HEK293 (cell line): Measurements from ENCODE around the gene ERMARD.

ENCODE experiments used
- KLF1 ChIP-seq: fragments of 450-650 bp; formaldehyde crosslinking; IDR thresholded peaks from 2 replicates; pipeline ENCODE4 v1.5.1; 2016; ENCODE audit warnings: missing biosample characterization, missing genetic modification characterization
- KLF16 ChIP-seq: fragments of 450-650 bp; formaldehyde crosslinking; IDR thresholded peaks from 2 replicates; pipeline ENCODE4 v1.5.1; 2017; ENCODE audit warnings: missing biosample characterization, missing genetic modification characterization
- ZBTB17 ChIP-seq: fragments of 450-650 bp; formaldehyde crosslinking; IDR thresholded peaks from 2 replicates; pipeline ENCODE4 v1.5.1; 2016; ENCODE audit warnings: missing biosample characterization, missing genetic modification characterization
- ZNF114 ChIP-seq: fragments of 450-650 bp; formaldehyde crosslinking; IDR thresholded peaks from 2 replicates; pipeline ENCODE4 v1.5.0; 2017; ENCODE audit warnings: missing biosample characterization, missing genetic modification characterization
- ZNF211 ChIP-seq: fragments of 450-650 bp; formaldehyde crosslinking; IDR thresholded peaks from 2 replicates; pipeline ENCODE4 v1.5.1; 2016; ENCODE audit warnings: low read depth, missing biosample characterization, missing genetic modification characterization
- ZNF404 ChIP-seq: fragments of 450-650 bp; formaldehyde crosslinking; IDR thresholded peaks from 2 replicates; pipeline ENCODE4 v1.5.1; 2017; ENCODE audit warnings: missing biosample characterization, missing genetic modification characterization
- ZNF555 ChIP-seq: fragments of 450-650 bp; formaldehyde crosslinking; conservative IDR thresholded peaks from 2 replicates; pipeline ENCODE4 v1.5.1; 2017; ENCODE audit warnings: missing biosample characterization, mild to moderate bottlenecking, missing genetic modification characterization, inconsistent platforms
- ZNF623 ChIP-seq: fragments of 450-650 bp; formaldehyde crosslinking; IDR thresholded peaks from 2 replicates; pipeline ENCODE4 v1.5.1; 2016; ENCODE audit warnings: missing biosample characterization, missing genetic modification characterization
- TF ChIP-seq, protein P1 (sequence below): fragments of 450-650 bp; formaldehyde crosslinking; conservative IDR thresholded peaks from 2 replicates; pipeline ENCODE4 v1.5.1; 2016; ENCODE audit warnings: low read depth, missing biosample characterization, missing genetic modification characterization
- TF ChIP-seq, protein P2 (sequence below): fragments of 450-650 bp; formaldehyde crosslinking; IDR thresholded peaks from 2 replicates; pipeline ENCODE4 v1.5.1; 2016; ENCODE audit warnings: missing biosample characterization, missing genetic modification characterization
- TF ChIP-seq, protein P3 (sequence below): fragments of 450-650 bp; formaldehyde crosslinking; IDR thresholded peaks from 2 replicates; pipeline ENCODE4 v1.5.1; 2017; ENCODE audit warnings: missing biosample characterization, missing genetic modification characterization
- TF ChIP-seq, protein P4 (sequence below): fragments of 450-650 bp; formaldehyde crosslinking; IDR thresholded peaks from 2 replicates; pipeline ENCODE4 v1.5.1; 2016; ENCODE audit warnings: missing biosample characterization, missing genetic modification characterization, low read depth
- TF ChIP-seq, protein P5 (sequence below): fragments of 450-650 bp; formaldehyde crosslinking; IDR thresholded peaks from 2 replicates; pipeline ENCODE4 v1.5.1; 2016; ENCODE audit warnings: missing biosample characterization, missing genetic modification characterization

DNA sequence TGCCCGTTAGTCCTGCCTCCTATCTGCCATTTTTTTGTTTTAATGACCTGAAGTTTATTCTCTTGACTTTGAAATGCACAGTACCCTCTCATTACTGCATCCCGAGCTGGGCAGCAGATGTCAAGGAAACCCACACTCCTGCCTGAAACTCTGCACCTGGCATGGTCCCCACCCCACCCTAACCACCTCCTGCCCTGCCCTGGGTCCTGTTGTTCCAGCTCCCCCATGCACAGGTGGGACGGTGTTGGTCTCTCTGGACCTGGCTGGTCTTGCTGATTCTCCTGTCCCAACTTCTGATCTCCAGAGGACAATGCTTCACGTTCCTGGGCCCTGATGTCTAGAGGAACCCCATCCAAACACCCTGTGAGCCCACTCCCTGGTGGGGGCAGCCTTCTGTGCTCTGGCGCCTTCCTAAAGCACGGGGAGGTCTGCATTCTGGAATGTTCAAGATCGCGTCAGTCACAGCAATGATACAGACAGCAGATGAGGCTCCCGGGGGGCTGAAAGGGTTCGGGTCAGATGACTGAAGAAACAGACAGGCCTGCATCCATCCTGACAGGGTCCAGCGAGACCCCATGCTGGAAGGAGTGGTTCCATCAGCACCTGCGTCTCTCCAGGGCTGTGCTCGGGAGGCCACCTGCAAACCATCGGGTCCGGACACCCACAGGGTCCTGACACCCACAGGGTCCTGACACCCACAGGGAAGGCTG is 73.6 kb downstream of the ERMARD start:
- TF ChIP-seq, protein P1, sequence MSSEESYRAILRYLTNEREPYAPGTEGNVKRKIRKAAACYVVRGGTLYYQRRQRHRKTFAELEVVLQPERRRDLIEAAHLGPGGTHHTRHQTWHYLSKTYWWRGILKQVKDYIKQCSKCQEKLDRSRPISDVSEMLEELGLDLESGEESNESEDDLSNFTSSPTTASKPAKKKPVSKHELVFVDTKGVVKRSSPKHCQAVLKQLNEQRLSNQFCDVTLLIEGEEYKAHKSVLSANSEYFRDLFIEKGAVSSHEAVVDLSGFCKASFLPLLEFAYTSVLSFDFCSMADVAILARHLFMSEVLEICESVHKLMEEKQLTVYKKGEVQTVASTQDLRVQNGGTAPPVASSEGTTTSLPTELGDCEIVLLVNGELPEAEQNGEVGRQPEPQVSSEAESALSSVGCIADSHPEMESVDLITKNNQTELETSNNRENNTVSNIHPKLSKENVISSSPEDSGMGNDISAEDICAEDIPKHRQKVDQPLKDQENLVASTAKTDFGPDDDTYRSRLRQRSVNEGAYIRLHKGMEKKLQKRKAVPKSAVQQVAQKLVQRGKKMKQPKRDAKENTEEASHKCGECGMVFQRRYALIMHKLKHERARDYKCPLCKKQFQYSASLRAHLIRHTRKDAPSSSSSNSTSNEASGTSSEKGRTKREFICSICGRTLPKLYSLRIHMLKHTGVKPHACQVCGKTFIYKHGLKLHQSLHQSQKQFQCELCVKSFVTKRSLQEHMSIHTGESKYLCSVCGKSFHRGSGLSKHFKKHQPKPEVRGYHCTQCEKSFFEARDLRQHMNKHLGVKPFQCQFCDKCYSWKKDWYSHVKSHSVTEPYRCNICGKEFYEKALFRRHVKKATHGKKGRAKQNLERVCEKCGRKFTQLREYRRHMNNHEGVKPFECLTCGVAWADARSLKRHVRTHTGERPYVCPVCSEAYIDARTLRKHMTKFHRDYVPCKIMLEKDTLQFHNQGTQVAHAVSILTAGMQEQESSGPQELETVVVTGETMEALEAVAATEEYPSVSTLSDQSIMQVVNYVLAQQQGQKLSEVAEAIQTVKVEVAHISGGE = no peak
- TF ChIP-seq KLF16 (tag by site-specific recombination) (no peak), KLF1 (tag by site-specific recombination) (no peak), ZNF555 (tag by site-specific recombination) (no peak), ZNF404 (tag by site-specific recombination) (no peak), ZNF114 (tag by site-specific recombination) (no peak), ZNF623 (tag by site-specific recombination) (no peak), ZNF211 (tag by site-specific recombination) (no peak), ZBTB17 (tag by site-specific recombination) (no peak)
- TF ChIP-seq, protein P2, sequence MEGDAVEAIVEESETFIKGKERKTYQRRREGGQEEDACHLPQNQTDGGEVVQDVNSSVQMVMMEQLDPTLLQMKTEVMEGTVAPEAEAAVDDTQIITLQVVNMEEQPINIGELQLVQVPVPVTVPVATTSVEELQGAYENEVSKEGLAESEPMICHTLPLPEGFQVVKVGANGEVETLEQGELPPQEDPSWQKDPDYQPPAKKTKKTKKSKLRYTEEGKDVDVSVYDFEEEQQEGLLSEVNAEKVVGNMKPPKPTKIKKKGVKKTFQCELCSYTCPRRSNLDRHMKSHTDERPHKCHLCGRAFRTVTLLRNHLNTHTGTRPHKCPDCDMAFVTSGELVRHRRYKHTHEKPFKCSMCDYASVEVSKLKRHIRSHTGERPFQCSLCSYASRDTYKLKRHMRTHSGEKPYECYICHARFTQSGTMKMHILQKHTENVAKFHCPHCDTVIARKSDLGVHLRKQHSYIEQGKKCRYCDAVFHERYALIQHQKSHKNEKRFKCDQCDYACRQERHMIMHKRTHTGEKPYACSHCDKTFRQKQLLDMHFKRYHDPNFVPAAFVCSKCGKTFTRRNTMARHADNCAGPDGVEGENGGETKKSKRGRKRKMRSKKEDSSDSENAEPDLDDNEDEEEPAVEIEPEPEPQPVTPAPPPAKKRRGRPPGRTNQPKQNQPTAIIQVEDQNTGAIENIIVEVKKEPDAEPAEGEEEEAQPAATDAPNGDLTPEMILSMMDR (tag by site-specific recombination) = no peak
- TF ChIP-seq, protein P3, sequence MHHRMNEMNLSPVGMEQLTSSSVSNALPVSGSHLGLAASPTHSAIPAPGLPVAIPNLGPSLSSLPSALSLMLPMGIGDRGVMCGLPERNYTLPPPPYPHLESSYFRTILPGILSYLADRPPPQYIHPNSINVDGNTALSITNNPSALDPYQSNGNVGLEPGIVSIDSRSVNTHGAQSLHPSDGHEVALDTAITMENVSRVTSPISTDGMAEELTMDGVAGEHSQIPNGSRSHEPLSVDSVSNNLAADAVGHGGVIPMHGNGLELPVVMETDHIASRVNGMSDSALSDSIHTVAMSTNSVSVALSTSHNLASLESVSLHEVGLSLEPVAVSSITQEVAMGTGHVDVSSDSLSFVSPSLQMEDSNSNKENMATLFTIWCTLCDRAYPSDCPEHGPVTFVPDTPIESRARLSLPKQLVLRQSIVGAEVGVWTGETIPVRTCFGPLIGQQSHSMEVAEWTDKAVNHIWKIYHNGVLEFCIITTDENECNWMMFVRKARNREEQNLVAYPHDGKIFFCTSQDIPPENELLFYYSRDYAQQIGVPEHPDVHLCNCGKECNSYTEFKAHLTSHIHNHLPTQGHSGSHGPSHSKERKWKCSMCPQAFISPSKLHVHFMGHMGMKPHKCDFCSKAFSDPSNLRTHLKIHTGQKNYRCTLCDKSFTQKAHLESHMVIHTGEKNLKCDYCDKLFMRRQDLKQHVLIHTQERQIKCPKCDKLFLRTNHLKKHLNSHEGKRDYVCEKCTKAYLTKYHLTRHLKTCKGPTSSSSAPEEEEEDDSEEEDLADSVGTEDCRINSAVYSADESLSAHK (tag by site-specific recombination) = no peak
- TF ChIP-seq, protein P4, sequence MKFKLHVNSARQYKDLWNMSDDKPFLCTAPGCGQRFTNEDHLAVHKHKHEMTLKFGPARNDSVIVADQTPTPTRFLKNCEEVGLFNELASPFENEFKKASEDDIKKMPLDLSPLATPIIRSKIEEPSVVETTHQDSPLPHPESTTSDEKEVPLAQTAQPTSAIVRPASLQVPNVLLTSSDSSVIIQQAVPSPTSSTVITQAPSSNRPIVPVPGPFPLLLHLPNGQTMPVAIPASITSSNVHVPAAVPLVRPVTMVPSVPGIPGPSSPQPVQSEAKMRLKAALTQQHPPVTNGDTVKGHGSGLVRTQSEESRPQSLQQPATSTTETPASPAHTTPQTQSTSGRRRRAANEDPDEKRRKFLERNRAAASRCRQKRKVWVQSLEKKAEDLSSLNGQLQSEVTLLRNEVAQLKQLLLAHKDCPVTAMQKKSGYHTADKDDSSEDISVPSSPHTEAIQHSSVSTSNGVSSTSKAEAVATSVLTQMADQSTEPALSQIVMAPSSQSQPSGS (tag by site-specific recombination) = no peak
- TF ChIP-seq, protein P5, sequence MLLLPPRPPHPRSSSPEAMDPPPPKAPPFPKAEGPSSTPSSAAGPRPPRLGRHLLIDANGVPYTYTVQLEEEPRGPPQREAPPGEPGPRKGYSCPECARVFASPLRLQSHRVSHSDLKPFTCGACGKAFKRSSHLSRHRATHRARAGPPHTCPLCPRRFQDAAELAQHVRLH (tag by site-specific recombination) = no peak
